ENCODE measurements around the gene ITGB1BP1. TPM values are rescaled to one million over a fixed set of nuclear protein-coding genes. Genes with fewer than 3 reads are reported as not detected.

The ITGB1BP1 gene
- total and polyA plus RNA-seq, 10 of the 15 experiments (the other 5 are each of a cell fraction or from before 2014, with no cell fraction given): 50.2 to 273 (median 97.2) TPM

- no TSS peak for BruUV-seq (replicated peaks)
- Histone ChIP-seq H3K79me2 (ENCODE audit: control insufficient read depth, insufficient read depth, low read length) (peaks cover 55% of the 10 kb centered on the region), H2AFZ (ENCODE audit: control insufficient read depth, low read depth, low read length) (peak overlapping the region; percentile 92), H3K36me3 (ENCODE audit: control insufficient read depth in 2 of 2, insufficient read depth in 2 of 2, low read length in 1 of 2) (peaks cover 1 to 2% of the 10 kb centered on the region in 2 experiments; a peak in 2 of 4 replicates), H3K4me1 (ENCODE audit: control insufficient read depth, insufficient read depth, low read length) (peaks cover 20% of the 10 kb centered on the region), H3K4me3 (peak overlapping the region; percentile 89), H4K20me1 (ENCODE audit: control insufficient read depth, insufficient read depth) (no peaks in the 10 kb centered on the region), H3K9me3 (replicated peaks; ENCODE audit: control insufficient read depth, insufficient read depth, low read length) (no peaks in the 10 kb centered on the region), H3K27me3 (replicated peaks in 1 of 2; ENCODE audit: control insufficient read depth in 2 of 2, insufficient read depth in 2 of 2, low read length in 1 of 2) (no peaks in the 10 kb centered on the region), H3K9ac (ENCODE audit: control insufficient read depth, insufficient read depth, low read length) (peak overlapping the region; percentile 87), H3K4me2 (ENCODE audit: control insufficient read depth, insufficient read depth) (peak overlapping the region; percentile 100), H3K27ac (ENCODE audit: control insufficient read depth, insufficient read depth) (peak overlapping the region; percentile 86)
- 57% methylated on average over 11 of the region's 11 CpGs for WGBS (ENCODE audit: insufficient coverage, insufficient replicate concordance, low lambda C conversion rate, missing lambda C conversion rate)
- POLR2A ChIA-PET: interaction anchor here (1.2 to 2.7 kb wide), 2 partner anchors 49 to 131 kb away, joined by 3 to 16 read pairs; partner anchors contain the start of gene ADAM17
- CTCF ChIA-PET: interaction anchor here (1.0 kb wide), 1 partner anchor 40 kb away, joined by 3 read pairs; no protein-coding TSS in a partner anchor
- intact Hi-C loops (cut with micrococcal nuclease; ENCODE audit: unreplicated experiment) (loop anchor here (5.0 kb wide), 1 partner anchor 133 kb away; the partner anchor contains the start of gene ADAM17), in situ Hi-C loops (cut with MboI) (no loop called here)
- RAD21 ChIA-PET (ENCODE audit: unreplicated experiment): no interaction called here
- FAIRE-seq (no peak), ATAC-seq (no peak), DNase-seq (ENCODE audit: low read depth, low spot score) (no peak)
- SMC1A ChIA-PET (ENCODE audit: uncharacterized antibody, unreplicated experiment): interaction anchor here (0.8 to 1.2 kb wide), 2 partner anchors 50 to 131 kb away, joined by 3 to 5 read pairs; partner anchors contain the start of genes ADAM17 and IAH1
- TF ChIP-seq BCL3 (IDR thresholded peaks at IDR 0.05; ENCODE audit: borderline replicate concordance, insufficient read depth, low read depth, low read length, poor library complexity, severe bottlenecking) (peak; percentile 27), ZNF622 (IDR thresholded peaks at IDR 0.05) (no peak)
These were observed 1.3 kb upstream of the ITGB1BP1 start for GRCh38 chr2:9424447-9425164.

- TF ChIP-seq FOXM1 (IDR thresholded peaks at IDR 0.05; ENCODE audit: low read depth, low read length) (0 out of 2 replicates have a peak, but pooled peaks have one; percentile 14), TARDBP (IDR thresholded peaks at IDR 0.05; ENCODE audit: borderline replicate concordance) (0 out of 2 replicates have a peak, but pooled peaks have one; percentile 47), RAD21 (IDR thresholded peaks at IDR 0.05; ENCODE audit: insufficient read depth, low read depth, low read length) (no peak)
- SMC1A ChIA-PET (ENCODE audit: uncharacterized antibody, unreplicated experiment): interaction anchor here (0.6 to 1.0 kb wide), 4 partner anchors 115 to 273 kb away, joined by 3 read pairs; partner anchors contain the start of gene ADAM17
- Histone ChIP-seq H3K79me2 (ENCODE audit: control insufficient read depth, insufficient read depth, low read length) (peaks cover 60% of the 10 kb centered on the region), H3K27me3 (replicated peaks in 1 of 2; ENCODE audit: control insufficient read depth in 2 of 2, insufficient read depth in 2 of 2, low read length in 1 of 2) (no peaks in the 10 kb centered on the region), H2AFZ (ENCODE audit: control insufficient read depth, low read depth, low read length) (peak overlapping the region; percentile 92), H4K20me1 (ENCODE audit: control insufficient read depth, insufficient read depth) (no peaks in the 10 kb centered on the region), H3K4me3 (peak overlapping the region; percentile 89), H3K4me2 (ENCODE audit: control insufficient read depth, insufficient read depth) (peak overlapping the region; percentile 100), H3K9ac (ENCODE audit: control insufficient read depth, insufficient read depth, low read length) (peak overlapping the region; percentile 87), H3K27ac (ENCODE audit: control insufficient read depth, insufficient read depth) (peak overlapping the region; percentile 86), H3K9me3 (replicated peaks; ENCODE audit: control insufficient read depth, insufficient read depth, low read length) (no peaks in the 10 kb centered on the region), H3K36me3 (ENCODE audit: control insufficient read depth in 2 of 2, insufficient read depth in 2 of 2, low read length in 1 of 2) (no peaks in the 10 kb centered on the region), H3K4me1 (ENCODE audit: control insufficient read depth, insufficient read depth, low read length) (peaks cover 24% of the 10 kb centered on the region)
- intact Hi-C loops (cut with micrococcal nuclease; ENCODE audit: unreplicated experiment): loop anchor here (1.0 to 5.0 kb wide), 2 partner anchors 51 to 133 kb away; partner anchors contain the start of gene ADAM17
- RAD21 ChIA-PET (ENCODE audit: unreplicated experiment): no interaction called here
- CTCF ChIA-PET: interaction anchor here (0.9 to 1.0 kb wide), 2 partner anchors 41 to 172 kb away, joined by 3 read pairs; no protein-coding TSS in a partner anchor
- in situ Hi-C loops (cut with MboI): no loop called here
- BruUV-seq (replicated peaks): TSS peak; percentile 82
- POLR2A ChIA-PET: interaction anchor here (2.7 kb wide), 1 partner anchor 132 kb away, joined by 16 read pairs; the partner anchor contains the start of gene ADAM17
- WGBS (ENCODE audit: insufficient coverage, insufficient replicate concordance, low lambda C conversion rate, missing lambda C conversion rate): under 1% methylated on average over 21 of the region's 21 CpGs
- ATAC-seq (peak; percentile 20), FAIRE-seq (no peak), DNase-seq (ENCODE audit: low read depth, low spot score) (no peak)
These were observed 569 bp upstream of the ITGB1BP1 start for GRCh38 chr2:9423922-9424272.

All from GM12878 (cell line).